ENCODE data around the gene EXOC2. TPM values are rescaled to one million over a fixed set of nuclear protein-coding genes. Genes with fewer than 3 reads are reported as not detected.

The EXOC2 gene
- total RNA-seq, 1 donor from 2014 or later: 11.4 TPM

DNA sequence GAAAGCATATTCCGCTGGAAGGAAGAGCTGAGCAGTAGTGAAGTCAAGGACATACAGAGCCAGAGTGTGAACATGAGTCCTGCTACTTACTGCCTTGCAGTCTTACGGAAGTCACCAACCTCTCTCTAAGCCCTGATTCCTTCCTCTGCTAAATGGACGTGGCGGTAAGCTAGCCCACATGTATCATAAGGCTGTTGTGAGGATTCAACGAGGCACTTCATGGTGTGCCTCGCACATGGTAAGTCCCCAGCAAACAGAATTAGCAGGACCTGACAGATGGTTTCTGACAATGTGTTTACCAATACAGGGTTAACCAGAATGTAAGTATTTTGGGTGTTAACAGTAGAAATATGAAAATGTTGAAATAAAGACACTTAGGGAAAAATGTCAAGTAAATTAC lies 208.2 kb downstream of the EXOC2 start:
- H3K4me1 ChIP-seq: no peaks in the 10 kb centered on the region
- TF ChIP-seq, protein P1, sequence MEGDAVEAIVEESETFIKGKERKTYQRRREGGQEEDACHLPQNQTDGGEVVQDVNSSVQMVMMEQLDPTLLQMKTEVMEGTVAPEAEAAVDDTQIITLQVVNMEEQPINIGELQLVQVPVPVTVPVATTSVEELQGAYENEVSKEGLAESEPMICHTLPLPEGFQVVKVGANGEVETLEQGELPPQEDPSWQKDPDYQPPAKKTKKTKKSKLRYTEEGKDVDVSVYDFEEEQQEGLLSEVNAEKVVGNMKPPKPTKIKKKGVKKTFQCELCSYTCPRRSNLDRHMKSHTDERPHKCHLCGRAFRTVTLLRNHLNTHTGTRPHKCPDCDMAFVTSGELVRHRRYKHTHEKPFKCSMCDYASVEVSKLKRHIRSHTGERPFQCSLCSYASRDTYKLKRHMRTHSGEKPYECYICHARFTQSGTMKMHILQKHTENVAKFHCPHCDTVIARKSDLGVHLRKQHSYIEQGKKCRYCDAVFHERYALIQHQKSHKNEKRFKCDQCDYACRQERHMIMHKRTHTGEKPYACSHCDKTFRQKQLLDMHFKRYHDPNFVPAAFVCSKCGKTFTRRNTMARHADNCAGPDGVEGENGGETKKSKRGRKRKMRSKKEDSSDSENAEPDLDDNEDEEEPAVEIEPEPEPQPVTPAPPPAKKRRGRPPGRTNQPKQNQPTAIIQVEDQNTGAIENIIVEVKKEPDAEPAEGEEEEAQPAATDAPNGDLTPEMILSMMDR (IDR thresholded peaks at IDR 0.05): no peak
- no peaks in the 10 kb centered on the region for H3K27me3 ChIP-seq
- no peak overlapping the region for H3K4me3 ChIP-seq
- DNase-seq (ENCODE audit: low spot score in 2 of 2): no peak
- H3K9me3 ChIP-seq: peaks cover 0 to 11% of the 10 kb centered on the region in 2 donors
- intact Hi-C loops (cut with DNase I): no loop called here
- peaks cover 28 to 50% of the 10 kb centered on the region in 2 donors for H3K36me3 ChIP-seq
- H3K27ac ChIP-seq: no peak overlapping the region

GRCh38 chr6:484086-484745 lies 208.7 kb downstream of the EXOC2 start:
- intact Hi-C loops (cut with DNase I): no loop called here
- DNase-seq (ENCODE audit: low spot score in 2 of 2): no peak
- Histone ChIP-seq H3K36me3 (peaks cover 25 to 50% of the 10 kb centered on the region in 2 donors), H3K27ac (no peak overlapping the region), H3K4me3 (no peak overlapping the region), H3K4me1 (no peaks in the 10 kb centered on the region), H3K9me3 (peaks cover 0 to 11% of the 10 kb centered on the region in 2 donors), H3K27me3 (no peaks in the 10 kb centered on the region)
- TF ChIP-seq, protein P1 (IDR thresholded peaks at IDR 0.05): no peak

DNA sequence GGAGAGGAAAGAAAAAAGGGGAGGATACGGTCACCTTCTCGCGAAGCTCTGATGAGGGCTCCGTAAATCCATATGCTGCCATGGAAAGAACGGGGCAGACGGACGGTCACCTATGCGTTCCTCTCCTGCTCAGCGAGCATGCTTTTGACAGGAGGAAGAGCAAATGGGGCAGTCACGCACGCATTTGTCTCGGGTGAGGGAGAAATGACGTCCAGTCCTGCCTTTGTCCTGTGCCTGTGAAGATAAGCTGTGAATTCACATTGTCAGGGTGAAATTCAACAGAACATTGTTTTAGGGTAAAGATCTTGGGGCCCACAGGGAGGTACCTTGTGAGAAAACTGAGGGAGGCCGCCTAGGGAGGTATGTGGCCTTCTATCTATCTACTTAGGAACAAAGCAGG lies 217.6 kb downstream of the EXOC2 start:
- no peak overlapping the region for H3K4me3 ChIP-seq
- no peak for DNase-seq (ENCODE audit: low spot score in 2 of 2)
- no peaks in the 10 kb centered on the region for H3K4me1 ChIP-seq
- intact Hi-C loops (cut with DNase I): no loop called here
- H3K27ac ChIP-seq: no peak overlapping the region
- no peaks in the 10 kb centered on the region for H3K27me3 ChIP-seq
- H3K9me3 ChIP-seq: no peaks in the 10 kb centered on the region
- TF ChIP-seq, protein P1 (IDR thresholded peaks at IDR 0.05): no peak
- no peaks in the 10 kb centered on the region for H3K36me3 ChIP-seq

DNA sequence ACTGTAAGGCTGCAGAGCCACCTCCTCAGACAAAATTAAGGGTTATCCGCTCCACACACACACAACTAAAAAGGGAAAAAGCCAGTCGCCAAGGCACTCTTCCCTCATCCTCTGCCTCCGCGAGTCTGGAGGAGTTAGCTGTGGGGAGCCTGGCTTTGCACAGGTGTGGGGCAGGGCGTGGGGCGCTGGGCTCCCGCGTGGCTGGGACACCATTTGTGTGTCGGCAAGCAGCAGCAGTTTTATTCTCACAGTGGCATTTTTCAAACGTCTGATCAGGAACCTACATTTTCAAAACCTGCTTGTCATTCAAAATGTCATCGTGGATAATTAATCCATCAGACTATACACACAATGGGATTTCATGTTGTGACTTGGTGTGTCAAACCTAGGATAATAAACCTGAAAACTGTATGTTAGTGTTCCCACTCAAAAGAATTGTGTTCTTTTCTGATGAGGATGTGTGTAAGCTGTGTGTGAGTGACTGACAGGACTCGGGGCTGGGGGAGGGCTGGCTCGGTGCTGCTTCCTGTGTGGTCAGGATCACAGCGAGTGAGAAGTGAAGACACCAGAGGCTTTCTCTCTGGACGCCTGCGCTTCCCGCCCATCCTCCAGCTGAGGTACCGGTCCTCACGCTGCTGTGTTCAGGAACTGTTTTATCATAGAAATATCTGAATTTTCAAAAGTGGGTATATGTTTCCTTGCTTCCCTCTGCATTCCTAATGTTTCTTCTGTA lies 218.3 kb downstream of the EXOC2 start:
- intact Hi-C loops (cut with DNase I): no loop called here
- no peaks in the 10 kb centered on the region for H3K36me3 ChIP-seq
- no peaks in the 10 kb centered on the region for H3K9me3 ChIP-seq
- H3K27ac ChIP-seq: no peak overlapping the region
- no peak for DNase-seq (ENCODE audit: low spot score in 2 of 2)
- H3K27me3 ChIP-seq: no peaks in the 10 kb centered on the region
- TF ChIP-seq, protein P1 (IDR thresholded peaks at IDR 0.05): no peak
- H3K4me1 ChIP-seq: no peaks in the 10 kb centered on the region
- no peak overlapping the region for H3K4me3 ChIP-seq

DNA sequence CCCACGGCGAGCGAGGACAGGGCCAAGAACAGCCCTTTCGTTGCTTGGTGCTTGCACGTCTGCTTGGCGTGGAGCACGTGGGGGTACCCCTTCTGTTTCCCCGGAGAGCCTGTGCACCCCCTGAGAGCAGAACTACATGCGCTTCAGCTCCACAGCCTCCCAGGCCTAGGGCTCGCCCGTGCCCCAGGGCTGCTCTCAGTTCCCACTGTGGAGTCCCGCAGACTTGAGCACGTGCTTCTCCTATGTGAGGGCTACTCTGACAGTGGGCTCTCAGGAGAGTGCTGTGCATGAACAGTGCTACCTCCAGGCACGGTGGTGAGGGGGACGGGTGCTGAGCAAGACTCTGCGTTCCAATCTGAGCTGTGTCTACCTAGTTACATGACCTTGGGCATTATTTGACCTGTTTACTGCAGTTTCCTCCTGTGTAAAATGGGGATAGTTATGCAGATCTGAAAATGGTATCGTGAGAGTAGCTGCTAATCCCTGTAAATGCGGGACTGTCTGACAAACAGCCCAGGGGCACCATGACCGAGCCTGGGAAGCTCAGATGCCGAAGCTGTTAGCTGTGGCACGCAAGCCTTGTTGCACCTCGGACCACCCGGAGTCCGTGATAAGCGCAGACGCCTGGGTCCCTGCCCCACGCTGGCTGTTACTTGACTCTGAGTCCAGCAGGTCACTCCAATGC lies 219.0 kb downstream of the EXOC2 start:
- no peaks in the 10 kb centered on the region for H3K9me3 ChIP-seq
- H3K27me3 ChIP-seq: no peaks in the 10 kb centered on the region
- no peak overlapping the region for H3K27ac ChIP-seq
- DNase-seq (ENCODE audit: low spot score in 2 of 2): no peak
- TF ChIP-seq, protein P1 (IDR thresholded peaks at IDR 0.05): no peak
- H3K4me3 ChIP-seq: no peak overlapping the region
- H3K36me3 ChIP-seq: no peaks in the 10 kb centered on the region
- intact Hi-C loops (cut with DNase I): no loop called here
- H3K4me1 ChIP-seq: no peaks in the 10 kb centered on the region
